Panc1 (cell line): ENCODE data around the gene GUCY2C.

Experiments used
- CTCF ChIP-seq: fragments of 450-650 bp; IDR thresholded peaks from 2 replicates; pipeline ENCODE4 v1.5.1; 2017; ENCODE audit warnings: mild to moderate bottlenecking
- POLR2AphosphoS5 ChIP-seq: IDR thresholded peaks from 2 replicates; pipeline ENCODE4 v1.6.1; 2012; ENCODE audit warnings: mild to moderate bottlenecking, low read depth, low read length, moderate library complexity
- REST ChIP-seq, 2 experiments: IDR thresholded peaks; 2 replicates each; pipeline ENCODE4 v1.6.1; 2011 to 2012; ENCODE audit warnings: low read depth in 2 of 2, control low read depth in 1 of 2, low read length in 1 of 2, mild to moderate bottlenecking in 1 of 2, moderate library complexity in 1 of 2; ENCODE audit not compliant: insufficient read depth in 1 of 2
- SIN3A ChIP-seq: IDR thresholded peaks from 2 replicates; pipeline ENCODE4 v1.6.1; 2012; ENCODE audit warnings: low read depth, mild to moderate bottlenecking, low read length, moderate library complexity, borderline replicate concordance; ENCODE audit not compliant: insufficient read depth
- TCF7L2 ChIP-seq: IDR thresholded peaks from 2 replicates; pipeline ENCODE4 v1.6.1; 2011; ENCODE audit warnings: mild to moderate bottlenecking, low read depth, low read length, inconsistent platforms

- no peak for TF ChIP-seq CTCF
- TF ChIP-seq POLR2AphosphoS5, result no peak
- no peak for TF ChIP-seq SIN3A
- TF ChIP-seq REST (IDR thresholded peaks at IDR 0.05; ENCODE audit: insufficient read depth in 1 of 2, low read depth in 2 of 2, low read length in 1 of 2), result no peak
- TF ChIP-seq TCF7L2, result no peak
Observed at GRCh38 chr12:14693116-14693515, 3.3 kb downstream of the GUCY2C start.
